ENCODE data around the gene NRIP2. TPM values are rescaled to one million over a fixed set of nuclear protein-coding genes. Genes with fewer than 3 reads are reported as not detected.

NRIP2 gene
- total and polyA plus RNA-seq, 7 donors: 0.33 to 10.0 (median 1.3) TPM; not detected in 1

DNA sequence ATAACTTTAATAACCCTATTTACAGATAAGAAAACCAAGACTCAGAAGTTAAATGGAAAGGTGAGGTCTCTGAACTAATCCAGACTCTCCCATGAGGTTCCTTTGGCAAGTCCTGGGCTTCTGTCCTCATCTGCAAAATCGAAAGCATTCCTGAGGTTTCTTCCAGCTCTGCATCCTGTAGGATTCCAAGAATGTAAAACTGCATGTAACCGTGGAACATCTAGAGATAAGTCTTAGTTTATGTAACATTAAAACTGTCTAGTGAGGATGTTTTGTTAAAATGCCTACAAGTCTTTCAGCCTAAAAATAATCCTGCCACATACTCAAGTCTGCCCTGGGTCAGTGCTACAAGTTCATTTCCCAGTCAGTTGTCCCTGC lies 29.7 kb downstream of the NRIP2 start:
- Histone ChIP-seq H3K9me3 (no peaks in the 10 kb centered on the region), H3K4me1 (peaks cover 0 to 33% (median 22%) of the 10 kb centered on the region in 4 donors), H3K27ac (peak overlapping the region in 2 of 4 donors; percentile 45 to 47), H3K36me3 (peaks cover 7 to 47% (median 25%) of the 10 kb centered on the region in 4 donors), H3K4me3 (no peak overlapping the region), H3K27me3 (no peaks in the 10 kb centered on the region)
- TF ChIP-seq POLR2AphosphoS5 (IDR thresholded peaks at IDR 0.05) (no peak), POLR2A (IDR thresholded peaks at IDR 0.05) (no peak), CTCF (IDR thresholded peaks at IDR 0.05) (no peak), EP300 (IDR thresholded peaks at IDR 0.05) (no peak)
- intact Hi-C loops (cut with DNase I): no loop called here
- 54 to 70% methylated on average over 2 of the region's 2 CpGs for WGBS, 2 donors
- no peak for DNase-seq

DNA sequence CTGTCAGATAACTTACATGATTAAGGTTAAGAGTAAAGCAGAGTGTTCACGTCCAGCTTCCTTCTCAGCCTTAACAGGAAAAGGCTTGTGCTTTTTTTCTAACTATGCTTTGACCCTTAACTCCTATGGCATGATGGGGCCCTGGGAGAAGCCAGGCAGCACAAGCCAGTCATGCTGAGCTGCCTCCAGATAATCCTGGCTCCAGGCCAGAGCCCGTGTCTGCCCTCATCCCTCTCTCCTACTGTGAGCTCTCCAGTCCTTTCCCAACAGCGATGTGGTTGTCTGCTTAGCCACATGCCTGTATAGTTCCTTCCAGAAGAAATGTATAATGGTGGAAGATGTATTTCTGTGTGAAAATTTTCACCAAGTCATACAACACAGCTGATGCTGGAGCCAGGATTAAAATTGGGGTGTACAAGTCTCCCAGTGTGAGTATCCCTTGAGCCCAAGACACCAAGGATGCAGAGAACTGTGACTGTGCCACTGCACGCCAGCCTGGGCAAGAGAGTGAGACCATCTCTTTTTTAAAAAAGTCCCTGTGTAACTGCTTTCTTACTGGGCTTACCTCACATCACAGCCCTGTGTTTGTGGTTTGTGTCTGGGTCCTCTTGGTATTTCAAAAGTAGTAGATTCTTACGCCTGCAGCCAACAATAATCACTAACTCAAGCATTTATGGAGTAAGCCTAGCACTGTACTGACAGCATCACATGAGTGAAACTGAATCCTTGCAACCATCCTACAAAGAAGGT lies 30.3 kb downstream of the NRIP2 start:
- Histone ChIP-seq H3K9me3 (no peaks in the 10 kb centered on the region), H3K4me1 (peaks cover 0 to 33% (median 22%) of the 10 kb centered on the region in 4 donors), H3K4me3 (no peak overlapping the region), H3K36me3 (peaks cover 13 to 52% (median 31%) of the 10 kb centered on the region in 4 donors), H3K27ac (peak overlapping the region in 3 of 4 donors; percentile 24 to 47 (median 45)), H3K27me3 (no peaks in the 10 kb centered on the region)
- WGBS, 2 donors: 71 to 74% methylated on average over 5 of the region's 5 CpGs
- no peak for TF ChIP-seq POLR2AphosphoS5 (IDR thresholded peaks at IDR 0.05)
- no peak for TF ChIP-seq CTCF (IDR thresholded peaks at IDR 0.05)
- no peak for TF ChIP-seq POLR2A (IDR thresholded peaks at IDR 0.05)
- no peak for TF ChIP-seq EP300 (IDR thresholded peaks at IDR 0.05)
- intact Hi-C loops (cut with DNase I): no loop called here
- peak; percentile 84 for DNase-seq

DNA sequence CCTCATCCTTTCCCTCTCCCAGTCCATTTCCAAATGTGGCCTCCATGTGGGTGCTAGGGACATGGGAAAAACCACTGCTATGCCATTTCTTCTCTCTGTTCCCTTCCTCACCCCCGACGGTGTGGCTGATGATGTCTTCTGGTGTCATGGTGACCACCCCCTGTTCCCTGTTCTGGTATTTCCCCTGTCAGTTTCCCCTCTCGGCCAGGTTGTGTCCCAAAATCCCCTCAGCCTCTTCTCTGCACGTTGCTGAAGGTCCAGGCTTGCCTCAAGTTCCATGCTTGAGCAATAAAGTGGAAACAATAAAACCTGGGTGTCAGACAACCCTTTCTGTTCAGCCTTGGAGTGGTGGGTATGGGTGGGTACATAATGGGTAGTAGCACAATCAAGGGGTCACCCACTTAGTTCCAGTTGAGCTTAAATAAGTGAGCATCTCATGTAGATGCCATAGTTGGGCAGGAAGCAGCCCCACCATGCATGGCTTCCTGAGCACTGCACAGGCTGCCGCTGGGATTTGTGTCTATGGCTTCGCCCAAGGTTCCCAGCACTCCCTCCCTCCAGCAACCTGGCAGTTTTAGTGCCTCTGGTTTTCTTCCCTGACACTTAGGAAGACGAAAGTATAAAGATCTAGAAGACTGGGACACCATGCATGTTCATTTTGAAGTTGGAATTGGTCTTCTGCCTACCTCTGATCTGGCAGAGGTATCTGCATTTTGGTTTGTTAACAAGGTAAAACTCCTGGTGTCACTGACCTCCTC lies 31.0 kb downstream of the NRIP2 start:
- H3K4me1 ChIP-seq: peaks cover 0 to 33% (median 22%) of the 10 kb centered on the region in 4 donors
- intact Hi-C loops (cut with DNase I): no loop called here
- peak overlapping the region; percentile 24 to 47 (median 43) for H3K27ac ChIP-seq
- H3K4me3 ChIP-seq: no peak overlapping the region
- DNase-seq: no peak
- 74 to 80% methylated on average over 7 of the region's 7 CpGs for WGBS, 2 donors
- H3K27me3 ChIP-seq: no peaks in the 10 kb centered on the region
- no peaks in the 10 kb centered on the region for H3K9me3 ChIP-seq
- TF ChIP-seq POLR2A (IDR thresholded peaks at IDR 0.05) (no peak), POLR2AphosphoS5 (IDR thresholded peaks at IDR 0.05) (no peak), CTCF (IDR thresholded peaks at IDR 0.05) (no peak), EP300 (IDR thresholded peaks at IDR 0.05) (no peak)
- H3K36me3 ChIP-seq: peaks cover 20 to 60% (median 37%) of the 10 kb centered on the region in 4 donors

DNA sequence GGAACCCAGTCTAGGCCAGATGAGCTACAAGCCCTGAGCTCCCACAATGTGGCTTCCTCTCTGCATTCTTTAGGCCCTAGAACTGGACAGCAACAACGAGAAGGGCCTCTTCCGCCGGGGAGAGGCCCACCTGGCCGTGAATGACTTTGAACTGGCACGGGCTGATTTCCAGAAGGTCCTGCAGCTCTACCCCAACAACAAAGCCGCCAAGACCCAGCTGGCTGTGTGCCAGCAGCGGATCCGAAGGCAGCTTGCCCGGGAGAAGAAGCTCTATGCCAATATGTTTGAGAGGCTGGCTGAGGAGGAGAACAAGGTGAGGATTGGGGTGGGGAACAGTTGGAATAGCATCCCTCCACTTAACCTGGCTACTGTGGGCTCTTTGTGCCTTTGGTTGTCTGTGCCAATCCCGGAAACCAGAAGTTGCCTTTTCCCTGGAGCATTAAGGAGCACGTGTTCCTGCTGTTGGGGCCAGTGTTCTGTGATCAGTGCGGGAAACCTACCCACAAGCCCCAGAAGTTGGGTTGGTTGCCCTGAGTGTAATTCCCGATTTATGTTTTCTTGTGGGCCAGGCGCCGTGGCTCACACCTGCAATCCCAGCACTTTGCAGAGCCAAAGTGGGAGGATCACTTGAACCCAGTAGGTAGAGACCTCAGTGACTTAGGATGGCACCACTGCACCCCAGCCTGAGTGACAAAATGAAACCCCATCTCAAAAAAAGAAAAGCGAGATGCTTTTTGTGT lies 33.6 kb downstream of the NRIP2 start:
- DNase-seq: no peak
- Histone ChIP-seq H3K27me3 (no peaks in the 10 kb centered on the region), H3K4me1 (peaks cover 0 to 52% (median 36%) of the 10 kb centered on the region in 4 donors), H3K27ac (peak overlapping the region in 1 of 4 donors; percentile 11), H3K4me3 (no peak overlapping the region), H3K36me3 (peaks cover 22 to 76% (median 44%) of the 10 kb centered on the region in 4 donors), H3K9me3 (no peaks in the 10 kb centered on the region)
- WGBS, 2 donors: 81 to 91% methylated on average over 16 of the region's 16 CpGs
- intact Hi-C loops (cut with DNase I): no loop called here
- no peak for TF ChIP-seq CTCF (IDR thresholded peaks at IDR 0.05)
- TF ChIP-seq EP300 (IDR thresholded peaks at IDR 0.05): no peak
